Thyroid gland (tissue), 4 donors: ENCODE results near the gene GALNTL6.

ENCODE experiments used
- CTCF ChIP-seq, 6 experiments: fragments of 200-600 bp in 3 of 6; fragments of 450-650 bp in 3 of 6; sonication (generic) in 3 of 6; IDR thresholded peaks; one replicate each; pipeline ENCODE4 v1.5.1; 2016 to 2019; ENCODE audit warnings: antibody characterized with exemption in 6 of 6, mild to moderate bottlenecking in 2 of 6, inconsistent platforms in 1 of 6, moderate library complexity in 1 of 6
- POLR2A ChIP-seq, 2 donors: fragments of 450-650 bp; IDR thresholded peaks; one replicate each; pipeline ENCODE4 v1.6.1; 2017; ENCODE audit warnings: antibody characterized with exemption in 2 of 2, mild to moderate bottlenecking in 2 of 2, moderate library complexity in 1 of 2

- TF ChIP-seq CTCF (IDR thresholded peaks at IDR 0.05) (no peak), POLR2A (IDR thresholded peaks at IDR 0.05) (no peak)
Measured at GRCh38 chr4:172169871-172170270, 356.7 kb downstream of the GALNTL6 start.
